NCI-H2107 (cell line): ENCODE results near the gene SELENOO.

Source experiments
- DNase-seq: peaks from one replicate; lab custom pipeline; 2025; lab: John Stamatoyannopoulos, UW

The SELENOO gene

DNA sequence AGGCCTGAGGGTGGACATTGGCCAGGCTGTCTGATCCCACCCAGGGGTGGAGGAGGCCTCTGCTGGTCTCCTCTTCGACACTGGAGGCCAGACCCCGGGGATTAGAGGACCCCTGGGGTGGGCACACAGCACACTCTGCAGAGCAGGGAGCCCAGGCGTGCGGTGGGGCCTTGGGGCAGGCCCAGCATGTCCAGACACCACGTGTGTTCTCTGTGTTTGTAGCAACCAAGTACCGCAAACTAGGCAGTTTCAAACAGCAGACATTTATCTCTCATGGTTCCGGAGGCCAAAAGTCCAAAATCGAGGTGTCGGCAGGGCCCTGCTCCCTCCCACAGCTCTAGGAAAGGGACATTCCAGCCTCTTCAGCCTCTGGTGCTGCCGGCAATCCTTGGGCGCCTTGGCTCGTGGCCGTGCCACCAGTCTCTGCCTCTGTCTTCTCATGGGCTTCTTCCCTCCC, 28.8 kb upstream of the SELENOO start:
- DNase-seq: no peak

DNA sequence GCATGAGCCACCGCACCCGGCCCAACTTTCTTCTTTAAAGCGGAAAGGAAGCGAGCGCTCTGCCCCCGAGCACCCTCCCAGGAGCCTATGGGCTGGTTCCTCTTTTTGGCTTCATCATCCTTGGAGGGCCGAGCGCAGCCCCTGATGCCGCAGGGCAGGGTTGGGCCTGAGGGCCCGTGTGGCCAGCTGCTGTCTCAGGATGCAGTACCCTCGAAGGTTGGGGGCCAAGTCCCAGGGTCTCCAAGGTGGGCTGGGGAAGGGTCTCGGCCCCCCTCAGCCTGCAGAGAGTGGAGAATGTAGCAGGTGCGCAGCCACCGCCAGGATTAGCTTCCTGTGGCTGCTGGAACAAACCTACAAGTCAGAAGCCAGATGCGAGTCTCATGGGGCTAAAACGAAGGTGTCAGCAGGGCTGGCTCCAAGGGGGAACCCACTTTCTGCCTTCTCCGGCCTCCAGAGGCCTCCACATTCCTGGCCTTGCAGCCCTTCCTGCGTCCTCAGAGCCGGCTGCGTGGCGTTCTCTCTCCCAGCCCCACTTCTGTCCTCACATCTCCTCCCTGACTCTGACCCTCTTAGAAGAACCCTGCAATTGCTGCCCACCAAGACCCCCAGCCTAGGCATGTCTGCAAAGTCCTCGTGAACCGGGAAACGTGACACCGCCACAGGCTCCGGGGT, 27.4 kb upstream of the SELENOO start:
- DNase-seq: no peak

DNA sequence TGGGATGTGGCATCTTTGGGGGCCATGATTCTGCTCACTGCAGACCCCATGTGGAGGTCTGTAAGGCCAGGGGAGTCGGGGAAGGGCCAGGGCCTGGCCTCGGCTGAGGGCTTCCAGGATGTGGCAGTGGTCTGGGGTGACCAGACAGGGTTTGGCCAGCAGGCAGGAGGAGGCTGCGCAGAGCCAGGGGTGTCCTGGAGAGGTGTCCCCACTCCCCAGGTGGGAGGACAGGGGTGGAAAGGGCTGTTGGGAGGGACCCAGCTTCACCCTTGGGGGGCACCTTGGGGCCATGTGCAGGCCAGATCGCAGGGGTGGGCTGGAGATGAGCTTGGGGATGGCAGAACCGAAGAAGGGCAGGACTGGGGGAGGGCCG, 26.8 kb upstream of the SELENOO start:
- no peak for DNase-seq

DNA sequence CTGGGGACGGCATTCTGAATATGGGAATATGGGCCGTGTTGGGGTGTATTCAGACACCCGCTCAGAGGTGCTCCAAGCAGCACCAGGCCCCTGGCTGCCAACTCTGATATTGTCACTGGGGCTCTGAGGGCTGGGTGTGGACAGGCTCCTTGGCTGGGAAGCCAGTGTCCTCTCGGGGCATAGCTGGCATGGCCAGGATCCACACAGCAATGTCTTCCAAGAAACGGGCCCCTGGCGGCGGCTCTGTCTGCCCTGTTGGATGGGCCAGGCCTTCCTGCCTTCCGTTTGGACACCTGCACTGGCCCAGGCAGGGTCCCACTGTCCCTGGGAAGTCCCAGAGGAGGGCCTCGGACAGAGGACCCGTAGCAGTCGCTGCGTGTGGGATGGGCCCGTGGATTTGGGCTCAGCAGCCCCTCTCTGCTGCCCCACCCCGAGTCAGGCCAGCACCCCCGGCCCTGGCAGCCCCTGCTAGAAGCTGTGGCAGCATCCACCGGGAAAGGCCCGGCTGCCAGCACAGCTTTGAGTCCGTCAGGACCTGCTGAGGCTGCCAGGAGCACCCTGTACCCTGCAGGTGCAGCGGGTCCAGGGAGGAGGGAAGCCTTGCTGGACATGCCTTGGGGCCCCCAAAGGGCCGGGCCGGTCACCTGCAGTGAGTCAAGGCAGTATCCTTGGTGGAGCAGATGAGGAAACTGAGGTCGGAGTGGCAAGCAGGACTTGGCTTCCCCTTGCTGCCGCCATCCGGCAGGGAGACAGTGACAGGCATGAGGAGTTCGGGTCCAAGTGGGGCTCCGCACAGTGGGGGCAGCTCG, 26.2 kb upstream of the SELENOO start:
- DNase-seq: no peak

DNA sequence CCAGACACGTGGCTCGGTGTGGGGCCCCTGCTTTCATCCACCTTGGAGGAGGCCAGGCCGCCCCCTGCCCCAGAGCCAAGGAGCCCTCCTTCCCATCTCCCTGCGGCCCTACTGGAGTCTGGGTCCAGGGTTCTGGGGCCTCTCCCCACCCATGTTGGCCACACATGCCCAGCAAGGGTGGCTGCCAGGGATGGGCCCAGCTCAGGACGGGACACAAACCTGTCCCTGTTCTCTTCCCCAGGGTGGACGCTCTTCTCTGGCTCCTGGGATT, 25.7 kb upstream of the SELENOO start:
- no peak for DNase-seq

DNA sequence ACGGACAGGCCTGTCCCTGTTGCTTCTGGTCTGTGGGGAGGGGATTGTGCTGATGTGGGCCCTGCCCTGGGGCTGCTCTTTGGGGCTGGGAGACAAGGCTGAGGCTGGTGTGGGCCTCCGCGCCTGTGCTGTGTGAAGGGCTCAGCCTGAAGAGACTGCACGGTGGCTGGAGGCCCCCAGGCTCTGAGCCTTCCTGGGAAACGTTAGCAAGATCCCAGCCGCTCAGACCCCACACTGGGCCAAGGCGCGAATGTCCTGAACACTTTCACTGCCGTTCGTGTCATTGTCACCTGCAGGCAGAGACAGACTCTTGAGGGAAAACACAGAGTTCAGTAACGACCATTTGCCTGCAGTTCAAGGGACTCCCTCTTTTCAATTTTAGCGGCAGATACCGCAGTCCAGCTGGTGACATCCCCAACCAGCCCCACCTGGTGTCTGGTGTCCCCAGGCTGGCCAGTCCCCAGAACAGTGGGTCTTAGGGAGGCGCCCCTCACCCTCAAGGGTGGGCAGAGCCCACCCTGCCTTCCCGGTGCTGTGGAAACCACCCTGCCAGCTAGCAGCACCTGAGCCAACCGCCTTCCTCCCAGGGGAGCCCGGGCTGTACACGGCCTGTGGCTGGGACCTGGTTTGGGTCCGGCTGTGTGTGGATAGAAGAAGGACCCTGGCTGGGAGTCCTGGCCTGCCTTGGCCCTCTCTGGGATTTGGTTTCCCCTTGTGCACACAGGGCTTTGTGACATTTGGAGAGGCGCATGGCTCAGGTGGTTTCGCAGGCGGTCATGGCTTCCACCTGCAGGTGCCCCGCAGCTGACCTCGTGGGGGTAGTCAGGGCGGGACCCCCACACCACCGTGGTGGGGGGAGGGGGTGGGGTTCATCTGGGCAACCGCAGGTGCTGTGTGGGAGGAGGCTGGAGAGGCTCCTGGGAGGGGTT, 24.6 kb upstream of the SELENOO start:
- no peak for DNase-seq

DNA sequence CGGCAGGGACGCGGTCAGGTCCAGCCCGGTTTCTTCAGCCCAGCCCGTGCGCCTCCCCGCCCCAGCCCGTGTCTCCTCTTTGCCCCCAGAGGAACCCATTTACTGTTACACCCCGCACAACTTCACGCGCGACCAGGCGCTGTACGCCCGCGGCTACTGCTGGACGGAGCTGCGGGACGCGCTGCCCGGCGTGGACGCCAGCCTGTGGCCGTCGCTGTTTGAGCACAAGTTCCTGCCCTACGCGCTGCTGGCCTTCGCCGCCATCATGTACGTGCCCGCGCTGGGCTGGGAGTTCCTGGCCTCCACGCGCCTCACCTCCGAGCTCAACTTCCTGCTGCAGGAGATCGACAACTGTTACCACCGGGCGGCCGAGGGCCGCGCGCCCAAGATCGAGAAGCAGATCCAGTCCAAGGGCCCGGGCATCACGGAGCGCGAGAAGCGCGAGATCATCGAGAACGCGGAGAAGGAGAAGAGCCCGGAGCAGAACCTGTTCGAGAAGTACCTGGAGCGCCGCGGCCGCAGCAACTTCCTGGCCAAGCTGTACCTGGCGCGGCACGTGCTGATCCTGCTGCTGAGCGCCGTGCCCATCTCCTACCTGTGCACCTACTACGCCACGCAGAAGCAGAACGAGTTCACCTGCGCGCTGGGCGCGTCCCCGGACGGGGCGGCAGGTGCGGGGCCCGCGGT, 23.8 kb upstream of the SELENOO start:
- DNase-seq: no peak

DNA sequence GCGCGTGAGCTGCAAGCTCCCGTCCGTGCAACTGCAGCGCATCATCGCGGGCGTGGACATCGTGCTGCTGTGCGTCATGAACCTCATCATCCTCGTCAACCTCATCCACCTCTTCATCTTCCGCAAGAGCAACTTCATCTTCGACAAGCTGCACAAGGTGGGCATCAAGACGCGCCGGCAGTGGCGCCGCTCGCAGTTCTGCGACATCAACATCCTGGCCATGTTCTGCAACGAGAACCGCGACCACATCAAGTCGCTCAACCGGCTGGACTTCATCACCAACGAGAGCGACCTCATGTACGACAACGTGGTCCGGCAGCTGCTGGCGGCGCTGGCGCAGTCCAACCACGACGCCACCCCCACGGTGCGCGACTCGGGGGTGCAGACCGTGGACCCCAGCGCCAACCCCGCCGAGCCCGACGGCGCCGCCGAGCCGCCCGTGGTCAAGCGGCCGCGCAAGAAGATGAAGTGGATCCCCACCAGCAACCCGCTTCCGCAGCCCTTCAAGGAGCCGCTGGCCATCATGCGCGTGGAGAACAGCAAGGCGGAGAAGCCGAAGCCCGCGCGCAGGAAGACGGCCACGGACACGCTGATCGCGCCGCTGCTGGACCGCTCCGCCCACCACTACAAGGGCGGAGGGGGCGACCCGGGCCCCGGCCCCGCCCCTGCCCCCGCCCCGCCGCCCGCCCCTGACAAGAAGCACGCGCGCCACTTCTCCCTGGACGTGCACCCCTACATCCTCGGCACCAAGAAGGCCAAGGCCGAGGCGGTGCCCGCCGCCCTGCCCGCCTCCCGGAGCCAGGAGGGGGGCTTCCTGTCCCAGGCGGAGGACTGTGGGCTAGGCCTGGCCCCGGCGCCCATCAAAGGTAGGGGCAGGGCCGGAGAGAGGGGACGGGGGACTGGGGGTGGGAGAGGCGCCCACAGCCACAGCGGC, 23.0 kb upstream of the SELENOO start:
- DNase-seq: no peak

DNA sequence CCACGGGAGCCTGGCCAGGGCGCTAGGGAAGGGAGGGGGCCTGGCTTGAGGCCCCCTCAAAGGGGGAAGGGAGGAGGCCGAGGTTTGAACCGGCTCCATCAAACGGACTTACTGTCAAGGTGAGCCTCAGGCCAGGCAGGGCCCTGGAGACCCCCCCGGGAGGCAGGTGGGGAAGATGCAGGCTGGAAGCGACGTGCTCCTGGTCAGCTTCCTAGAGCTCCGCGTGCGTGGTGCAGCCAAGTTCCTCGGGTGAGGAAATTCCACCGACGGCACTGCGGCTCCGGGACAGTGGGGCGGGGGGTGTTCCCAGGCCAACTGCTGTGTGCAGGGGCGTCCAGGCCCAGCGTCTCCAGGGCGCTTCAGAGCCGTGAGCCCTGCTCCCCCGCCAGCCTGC, 22.3 kb upstream of the SELENOO start:
- DNase-seq: no peak

DNA sequence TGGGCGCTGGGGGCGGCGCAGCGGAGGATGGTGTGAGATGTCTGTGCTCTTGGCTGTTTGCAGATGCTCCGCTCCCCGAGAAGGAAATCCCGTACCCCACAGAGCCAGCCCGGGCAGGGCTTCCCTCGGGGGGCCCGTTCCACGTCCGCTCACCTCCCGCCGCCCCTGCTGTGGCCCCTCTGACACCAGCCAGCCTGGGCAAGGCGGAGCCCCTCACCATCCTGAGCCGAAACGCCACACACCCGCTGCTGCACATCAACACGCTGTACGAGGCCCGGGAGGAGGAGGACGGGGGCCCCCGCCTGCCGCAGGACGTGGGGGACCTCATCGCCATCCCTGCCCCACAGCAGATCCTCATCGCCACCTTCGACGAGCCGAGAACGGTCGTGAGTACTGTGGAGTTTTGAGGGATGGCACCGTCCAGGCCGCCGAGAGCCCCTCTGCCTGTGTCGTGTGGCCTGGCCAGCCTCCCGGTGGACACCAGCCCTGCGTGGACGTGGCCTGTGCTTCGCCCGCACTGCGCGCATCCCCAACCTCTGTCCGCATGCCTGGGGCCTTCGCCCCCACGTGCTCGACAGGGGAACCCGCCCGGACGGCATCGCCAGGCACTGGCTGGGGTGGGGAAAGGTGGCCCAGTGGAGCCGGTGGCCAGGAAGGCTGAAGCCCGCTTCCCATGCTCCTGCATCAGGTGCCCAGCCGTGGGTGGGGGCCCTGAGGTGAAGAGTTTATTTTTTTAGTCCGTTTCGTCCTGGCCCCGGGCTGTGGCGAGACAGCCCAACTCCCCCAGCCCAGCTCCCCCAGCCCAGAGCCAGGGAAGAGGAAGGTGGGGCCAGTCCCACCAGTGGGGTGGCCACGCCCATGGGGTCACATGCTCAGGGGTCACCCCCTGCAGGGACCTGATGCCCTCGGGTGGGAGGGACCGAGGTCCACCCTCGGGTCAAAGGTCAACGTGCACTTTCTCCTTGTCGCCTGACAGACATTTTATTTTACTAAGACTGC, 21.6 kb upstream of the SELENOO start:
- DNase-seq: no peak

DNA sequence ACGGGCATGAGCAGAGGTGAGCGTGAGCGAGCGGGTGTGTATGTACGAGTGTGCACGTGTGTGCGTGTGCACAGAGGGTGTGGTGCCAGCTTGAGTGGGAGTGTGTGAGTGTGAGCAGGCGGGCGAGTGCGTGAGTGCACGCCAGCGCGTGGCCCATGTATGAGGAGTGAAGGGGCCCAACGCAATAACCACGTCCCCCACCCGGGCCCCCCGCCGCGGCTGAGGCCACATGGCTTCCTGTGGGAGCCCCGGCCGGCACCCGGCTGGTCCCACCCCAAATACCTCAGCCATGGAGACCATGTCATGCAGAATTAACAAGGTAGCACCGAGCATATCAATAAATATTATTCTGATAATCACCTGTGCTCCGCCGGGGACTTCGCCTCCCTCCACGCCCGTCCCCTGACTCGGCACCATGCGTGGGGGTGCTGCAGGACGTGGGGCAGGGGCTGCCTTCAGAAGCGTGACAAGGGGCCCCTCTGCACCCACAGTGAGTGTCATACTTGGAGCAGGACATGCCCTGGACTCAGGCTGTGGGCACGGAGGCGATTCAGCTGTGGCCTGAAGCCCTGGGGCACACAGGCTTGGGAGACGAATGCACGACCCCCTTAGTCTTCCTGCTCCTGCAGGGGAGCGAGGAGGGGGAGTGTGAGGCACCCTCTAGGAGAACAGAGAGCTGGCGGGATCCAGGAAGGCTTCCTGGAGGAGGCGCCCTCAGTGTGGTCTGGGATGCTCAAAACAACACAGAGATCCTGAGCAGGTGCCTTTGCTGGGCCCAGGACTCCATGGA, 20.7 kb upstream of the SELENOO start:
- no peak for DNase-seq

DNA sequence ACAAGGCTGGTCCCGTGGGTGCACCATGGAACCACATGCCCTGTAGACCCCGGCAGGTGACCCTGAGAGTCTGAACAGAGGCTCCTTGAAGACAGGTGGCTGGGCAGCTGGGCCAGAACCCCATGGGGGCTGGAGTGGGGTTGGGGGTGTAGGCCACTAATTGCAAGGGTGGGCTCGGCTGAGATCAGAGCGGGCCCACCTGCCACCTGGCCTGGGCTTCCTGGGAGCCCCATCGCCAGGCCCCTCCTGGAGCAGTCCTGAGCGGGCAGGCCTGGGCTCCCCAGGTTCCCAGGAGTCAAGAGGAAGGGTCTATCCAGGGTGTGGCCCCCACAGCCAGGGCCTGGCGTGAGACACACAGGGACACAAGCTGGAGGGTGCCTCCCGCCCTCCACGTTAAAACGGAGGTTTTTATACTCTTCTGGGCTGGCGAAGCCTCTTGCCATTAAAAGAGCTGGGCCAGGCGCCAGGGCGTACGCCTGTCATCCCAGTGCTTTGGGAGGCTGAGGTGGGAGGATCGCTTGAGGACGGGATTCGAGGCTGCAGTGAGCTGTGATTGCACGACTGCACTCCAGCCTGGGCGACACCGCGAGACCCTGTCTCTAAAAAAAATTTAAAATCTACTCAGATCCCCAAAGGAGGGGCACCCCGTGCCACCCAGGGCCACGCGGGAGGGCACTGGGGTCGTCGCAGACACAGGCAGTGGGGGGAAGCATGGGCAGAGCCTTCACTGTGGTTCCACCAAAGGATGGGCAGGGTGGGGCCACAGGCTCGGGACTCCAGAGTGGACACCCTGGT, 19.9 kb upstream of the SELENOO start:
- DNase-seq: no peak

DNA sequence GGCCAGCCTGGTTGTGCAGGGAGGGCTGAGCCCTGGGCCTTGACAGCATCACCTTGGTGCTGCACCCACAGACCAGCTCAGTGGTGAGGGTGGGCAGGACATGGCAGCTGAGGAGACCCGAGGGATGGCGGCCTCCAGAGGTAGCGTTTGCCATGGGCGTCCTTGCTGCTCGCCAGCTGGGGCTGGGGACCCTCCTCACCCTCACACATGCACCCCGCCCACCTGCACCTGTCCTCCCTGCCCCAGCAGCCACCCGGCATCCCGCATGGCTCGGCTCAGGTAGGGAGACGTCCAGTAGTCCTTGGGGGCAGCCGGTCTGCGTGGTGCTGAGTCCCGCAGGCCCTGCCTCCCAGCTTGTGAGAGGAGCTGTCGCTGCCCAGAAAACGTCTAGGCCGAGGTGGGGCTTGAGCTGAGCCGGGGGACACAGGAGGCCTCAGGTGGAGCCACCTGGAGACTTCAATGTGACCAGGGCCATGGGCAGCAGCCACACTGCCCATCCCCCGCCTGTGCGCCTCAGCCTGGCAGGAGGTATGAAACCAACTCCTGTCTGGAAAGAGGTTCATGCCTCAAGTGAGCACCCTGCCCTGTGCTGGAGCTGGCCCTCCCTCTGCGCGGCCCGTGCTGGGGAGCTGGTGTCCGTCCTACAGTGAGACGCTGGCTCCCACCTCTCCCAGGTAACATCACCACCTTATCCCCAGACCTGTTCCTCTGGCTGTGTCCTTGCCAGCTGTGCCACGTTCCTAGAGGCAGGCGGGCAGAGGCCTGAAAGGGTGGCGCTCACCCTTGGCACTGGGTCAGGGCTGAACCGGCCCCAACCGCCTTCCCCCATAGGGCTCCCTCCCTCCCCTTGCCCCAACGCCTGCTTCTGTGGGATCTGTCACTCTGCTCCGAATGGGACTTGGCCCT, 18.4 kb upstream of the SELENOO start:
- DNase-seq: no peak

DNA sequence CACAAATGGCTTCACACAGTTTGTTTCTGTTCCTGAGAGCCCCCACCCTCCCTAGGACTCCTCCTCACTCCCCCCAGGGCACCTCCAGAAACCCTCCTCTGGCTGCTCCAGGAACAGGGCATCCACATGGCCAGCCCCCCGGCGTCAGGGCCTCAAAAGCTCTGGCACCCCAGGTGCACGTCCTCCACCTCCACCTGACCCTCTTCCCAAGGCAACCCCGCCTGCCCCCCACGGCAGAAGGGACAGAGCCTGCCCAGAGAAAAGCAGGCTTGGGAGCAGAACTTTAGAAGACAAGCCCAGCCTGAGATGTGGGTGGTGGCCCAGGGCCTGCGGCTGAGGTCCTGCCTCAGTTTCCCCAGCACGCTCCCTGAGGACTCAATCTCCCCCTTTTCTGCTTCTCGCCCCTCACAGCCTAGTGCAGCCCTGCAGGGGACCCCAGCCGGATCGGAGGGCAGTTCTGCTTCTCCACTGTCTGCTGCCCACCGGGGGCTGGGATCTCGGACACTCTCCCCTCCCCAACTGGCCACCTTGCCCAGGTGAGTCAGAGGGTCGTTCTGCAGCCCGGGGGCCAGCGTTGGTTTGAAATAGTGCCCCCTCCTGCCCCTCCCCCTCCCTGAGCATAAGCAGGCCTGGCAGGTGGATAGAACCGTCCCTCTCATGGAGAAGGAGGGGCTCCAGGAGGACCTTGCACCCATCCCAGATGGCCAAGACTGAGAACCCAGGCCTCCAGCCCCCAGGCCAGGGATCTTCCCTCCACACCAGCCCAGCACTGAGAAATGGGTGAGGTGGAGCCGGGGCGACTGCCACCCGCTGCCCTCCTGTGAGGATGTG, 17.5 kb upstream of the SELENOO start:
- DNase-seq: no peak

DNA sequence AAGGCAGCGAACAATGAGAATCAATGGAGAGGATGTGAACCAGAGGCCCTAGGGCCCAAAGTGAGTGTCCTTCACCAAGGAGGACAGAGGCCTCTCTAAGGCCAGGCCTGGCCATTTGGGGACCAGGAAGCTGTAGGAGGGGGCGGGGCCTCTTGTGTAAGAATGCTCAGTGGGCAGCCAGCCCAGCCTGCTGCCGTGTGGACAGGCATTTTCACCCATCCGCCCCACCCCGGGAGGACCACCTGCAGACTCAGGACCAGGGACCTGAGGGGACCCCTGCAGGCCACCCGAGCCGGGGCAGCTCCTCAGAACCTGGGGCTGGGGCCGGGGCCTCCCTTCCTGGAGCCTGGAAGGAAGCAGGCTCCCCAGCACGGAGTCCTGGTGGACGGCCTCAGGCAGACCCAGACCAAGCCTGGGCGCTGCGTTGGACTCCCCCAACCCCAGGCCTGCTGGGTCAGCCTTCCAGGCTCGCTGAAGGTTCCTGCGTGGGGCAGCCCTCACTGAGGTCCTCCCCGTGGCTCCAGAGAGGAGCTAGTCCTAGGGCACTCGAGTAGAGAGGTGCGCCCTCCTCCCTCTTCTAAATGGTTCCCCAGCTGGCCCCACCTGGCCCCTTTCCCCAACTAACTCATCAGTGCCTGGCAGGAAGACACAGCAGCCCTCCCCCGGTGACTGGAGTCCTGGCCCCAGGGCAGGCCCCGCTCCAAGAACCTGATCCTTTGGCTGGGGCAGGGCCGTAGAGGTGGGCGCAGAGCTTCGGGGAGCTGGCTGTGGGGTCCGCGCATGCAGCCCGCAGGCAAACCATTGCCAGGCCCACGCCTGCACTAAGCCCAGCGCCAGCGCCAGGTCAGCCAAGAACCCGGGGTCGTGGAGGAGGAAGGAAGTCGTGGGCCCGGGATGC, 16.6 kb upstream of the SELENOO start:
- DNase-seq: no peak
